GM12878 (cell line): Measurements from ENCODE around the gene TIMM10B.

ENCODE experiments used
- CBX5 ChIP-seq: sonication (generic); IDR thresholded peaks from 2 replicates; pipeline ENCODE4 v1.6.1; 2016; ENCODE audit warnings: low read depth, moderate library complexity, mild to moderate bottlenecking, inconsistent platforms
- DPF2 ChIP-seq: fragments of 450-650 bp; IDR thresholded peaks from 2 replicates; pipeline ENCODE4 v1.6.1; 2017; ENCODE audit warnings: mild to moderate bottlenecking
- EP300 ChIP-seq, 2 experiments: fragments of 150-350 bp in 1 of 2; IDR thresholded peaks; 2 replicates each; pipeline ENCODE4 v1.6.1; 2011 to 2012; ENCODE audit warnings: low read depth in 2 of 2, low read length in 2 of 2, borderline replicate concordance in 1 of 2, improper control_type of control experiment in 1 of 2, inconsistent platforms in 1 of 2; ENCODE audit not compliant: control insufficient read depth in 1 of 2
- FOS ChIP-seq: IDR thresholded peaks from 3 replicates; pipeline ENCODE4 v1.6.1; 2011; ENCODE audit warnings: borderline replicate concordance; ENCODE audit not compliant: insufficient read length; ENCODE audit errors: extremely low read depth
- POLR2A ChIP-seq: IDR thresholded peaks from 2 replicates; pipeline ENCODE4 v1.6.1; 2011; ENCODE audit warnings: low read depth, mild to moderate bottlenecking, low read length
- POLR2AphosphoS2 ChIP-seq: IDR thresholded peaks from 2 replicates; pipeline ENCODE4 v1.6.1; 2011; ENCODE audit warnings: low read depth, mild to moderate bottlenecking, low read length, improper control_type of control experiment, moderate library complexity
- POLR2AphosphoS5 ChIP-seq: IDR thresholded peaks from 2 replicates; pipeline ENCODE4 v1.6.1; 2011; ENCODE audit warnings: mild to moderate bottlenecking, low read length, inconsistent platforms
- RFX5 ChIP-seq: IDR thresholded peaks from 2 replicates; pipeline ENCODE4 v1.6.1; 2011; ENCODE audit warnings: low read depth, low read length, improper control_type of control experiment
- SIN3A ChIP-seq: IDR thresholded peaks from 2 replicates; pipeline ENCODE4 v1.6.1; 2012; ENCODE audit warnings: low read depth, low read length, improper control_type of control experiment
- TF ChIP-seq, protein P1 (sequence below), 3 experiments: IDR thresholded peaks in 2 of 3; conservative IDR thresholded peaks in 1 of 3; 2 replicates each; pipeline ENCODE4 v1.5.1; 2011; ENCODE audit warnings: low read depth in 3 of 3, low read length in 3 of 3, mild to moderate bottlenecking in 3 of 3, control low read depth in 2 of 3, moderate library complexity in 2 of 3, inconsistent platforms in 1 of 3, mixed read lengths in 1 of 3; ENCODE audit not compliant: control insufficient read depth in 2 of 3, insufficient read depth in 1 of 3; ENCODE audit errors: extremely low read depth in 1 of 3
- TF ChIP-seq, protein P2 (sequence below): fragments of 450-650 bp; IDR thresholded peaks from 2 replicates; pipeline ENCODE4 v1.6.1; 2018; ENCODE audit warnings: mild to moderate bottlenecking, low read depth, moderate library complexity; ENCODE audit not compliant: partially characterized antibody
- TF ChIP-seq, protein P3 (sequence below): IDR thresholded peaks from 2 replicates; pipeline ENCODE4 v1.6.1; 2011; ENCODE audit warnings: low read depth, mild to moderate bottlenecking, low read length, moderate library complexity, borderline replicate concordance; ENCODE audit errors: extremely low read depth

DNA sequence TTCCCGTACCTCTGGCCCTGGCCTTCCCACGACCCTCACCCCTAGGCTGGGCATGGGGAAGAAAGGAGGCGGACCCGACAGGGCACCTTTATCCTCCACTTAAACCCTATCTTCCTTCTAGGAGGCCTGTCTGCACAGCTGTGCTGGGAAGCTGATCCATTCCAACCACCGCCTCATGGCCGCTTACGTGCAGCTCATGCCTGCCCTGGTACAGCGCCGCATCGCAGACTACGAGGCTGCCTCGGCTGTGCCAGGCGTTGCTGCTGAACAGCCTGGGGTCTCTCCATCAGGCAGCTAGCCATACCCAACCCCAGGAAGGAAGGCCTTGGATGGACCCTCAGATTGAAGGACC lies 599 bp downstream of the TIMM10B start:
- TF ChIP-seq, protein P1, sequence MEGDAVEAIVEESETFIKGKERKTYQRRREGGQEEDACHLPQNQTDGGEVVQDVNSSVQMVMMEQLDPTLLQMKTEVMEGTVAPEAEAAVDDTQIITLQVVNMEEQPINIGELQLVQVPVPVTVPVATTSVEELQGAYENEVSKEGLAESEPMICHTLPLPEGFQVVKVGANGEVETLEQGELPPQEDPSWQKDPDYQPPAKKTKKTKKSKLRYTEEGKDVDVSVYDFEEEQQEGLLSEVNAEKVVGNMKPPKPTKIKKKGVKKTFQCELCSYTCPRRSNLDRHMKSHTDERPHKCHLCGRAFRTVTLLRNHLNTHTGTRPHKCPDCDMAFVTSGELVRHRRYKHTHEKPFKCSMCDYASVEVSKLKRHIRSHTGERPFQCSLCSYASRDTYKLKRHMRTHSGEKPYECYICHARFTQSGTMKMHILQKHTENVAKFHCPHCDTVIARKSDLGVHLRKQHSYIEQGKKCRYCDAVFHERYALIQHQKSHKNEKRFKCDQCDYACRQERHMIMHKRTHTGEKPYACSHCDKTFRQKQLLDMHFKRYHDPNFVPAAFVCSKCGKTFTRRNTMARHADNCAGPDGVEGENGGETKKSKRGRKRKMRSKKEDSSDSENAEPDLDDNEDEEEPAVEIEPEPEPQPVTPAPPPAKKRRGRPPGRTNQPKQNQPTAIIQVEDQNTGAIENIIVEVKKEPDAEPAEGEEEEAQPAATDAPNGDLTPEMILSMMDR (IDR thresholded peaks at IDR 0.05 in 2 of 3, conservative IDR thresholded peaks at IDR 0.05 in 1 of 3; ENCODE audit: control insufficient read depth in 2 of 3, extremely low read depth in 1 of 3, insufficient read depth in 1 of 3, low read depth in 3 of 3, low read length in 3 of 3) = no peak
- TF ChIP-seq DPF2 = no peak
- TF ChIP-seq POLR2AphosphoS5 = no peak
- TF ChIP-seq, protein P2, sequence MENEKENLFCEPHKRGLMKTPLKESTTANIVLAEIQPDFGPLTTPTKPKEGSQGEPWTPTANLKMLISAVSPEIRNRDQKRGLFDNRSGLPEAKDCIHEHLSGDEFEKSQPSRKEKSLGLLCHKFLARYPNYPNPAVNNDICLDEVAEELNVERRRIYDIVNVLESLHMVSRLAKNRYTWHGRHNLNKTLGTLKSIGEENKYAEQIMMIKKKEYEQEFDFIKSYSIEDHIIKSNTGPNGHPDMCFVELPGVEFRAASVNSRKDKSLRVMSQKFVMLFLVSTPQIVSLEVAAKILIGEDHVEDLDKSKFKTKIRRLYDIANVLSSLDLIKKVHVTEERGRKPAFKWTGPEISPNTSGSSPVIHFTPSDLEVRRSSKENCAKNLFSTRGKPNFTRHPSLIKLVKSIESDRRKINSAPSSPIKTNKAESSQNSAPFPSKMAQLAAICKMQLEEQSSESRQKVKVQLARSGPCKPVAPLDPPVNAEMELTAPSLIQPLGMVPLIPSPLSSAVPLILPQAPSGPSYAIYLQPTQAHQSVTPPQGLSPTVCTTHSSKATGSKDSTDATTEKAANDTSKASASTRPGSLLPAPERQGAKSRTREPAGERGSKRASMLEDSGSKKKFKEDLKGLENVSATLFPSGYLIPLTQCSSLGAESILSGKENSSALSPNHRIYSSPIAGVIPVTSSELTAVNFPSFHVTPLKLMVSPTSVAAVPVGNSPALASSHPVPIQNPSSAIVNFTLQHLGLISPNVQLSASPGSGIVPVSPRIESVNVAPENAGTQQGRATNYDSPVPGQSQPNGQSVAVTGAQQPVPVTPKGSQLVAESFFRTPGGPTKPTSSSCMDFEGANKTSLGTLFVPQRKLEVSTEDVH = no peak
- no peak for TF ChIP-seq EP300 (IDR thresholded peaks at IDR 0.05; ENCODE audit: borderline replicate concordance in 1 of 2, control insufficient read depth in 1 of 2, low read depth in 2 of 2, low read length in 2 of 2)
- TF ChIP-seq FOS = no peak
- TF ChIP-seq CBX5 = no peak
- TF ChIP-seq POLR2AphosphoS2 = no peak
- no peak for TF ChIP-seq SIN3A
- TF ChIP-seq, protein P3, sequence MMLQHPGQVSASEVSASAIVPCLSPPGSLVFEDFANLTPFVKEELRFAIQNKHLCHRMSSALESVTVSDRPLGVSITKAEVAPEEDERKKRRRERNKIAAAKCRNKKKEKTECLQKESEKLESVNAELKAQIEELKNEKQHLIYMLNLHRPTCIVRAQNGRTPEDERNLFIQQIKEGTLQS = no peak
- TF ChIP-seq POLR2A = no peak
- no peak for TF ChIP-seq RFX5
